NCI-H2171 (cell line): ENCODE measurements around the gene APOBEC3A.
"Not testable (repeated sequence)": the region's sequence is repeated elsewhere in the genome, so short reads cannot be mapped to it uniquely, and the experiment has no call there.

Source experiments
- DNase-seq: peaks from one replicate; lab custom pipeline; 2025; lab: John Stamatoyannopoulos, UW

The APOBEC3A gene

GRCh38 chr22:38943201-38943600, 14.2 kb upstream of the APOBEC3A start:
- no peak for DNase-seq

- no peak for DNase-seq
Observed at GRCh38 chr22:38943882-38944281, 13.5 kb upstream of the APOBEC3A start.

DNA sequence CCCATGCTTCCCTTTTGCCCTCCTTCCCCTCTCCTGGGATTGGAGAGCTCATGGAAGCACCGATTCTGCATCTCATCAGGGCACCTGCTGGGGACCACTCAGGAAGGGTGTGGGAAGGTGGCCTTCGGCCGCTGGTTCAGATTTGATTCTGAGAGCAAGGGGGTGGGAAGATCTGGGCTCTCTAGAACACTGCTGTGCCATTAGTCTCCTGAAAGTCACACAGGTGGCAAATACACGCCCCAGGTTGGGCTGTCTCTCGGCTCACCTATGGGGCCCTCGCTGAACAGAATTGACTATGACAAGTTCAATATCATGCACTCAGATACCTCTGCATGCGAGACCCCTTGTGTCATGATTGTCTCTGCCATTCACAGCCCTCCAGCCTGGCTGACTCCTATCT, 12.8 kb upstream of the APOBEC3A start:
- no peak for DNase-seq

GRCh38 chr22:38945706-38946338, 11.6 kb upstream of the APOBEC3A start:
- DNase-seq: not testable (repeated sequence)

- no peak for DNase-seq
Observed at GRCh38 chr22:38946771-38947170, 10.6 kb upstream of the APOBEC3A start.

DNA sequence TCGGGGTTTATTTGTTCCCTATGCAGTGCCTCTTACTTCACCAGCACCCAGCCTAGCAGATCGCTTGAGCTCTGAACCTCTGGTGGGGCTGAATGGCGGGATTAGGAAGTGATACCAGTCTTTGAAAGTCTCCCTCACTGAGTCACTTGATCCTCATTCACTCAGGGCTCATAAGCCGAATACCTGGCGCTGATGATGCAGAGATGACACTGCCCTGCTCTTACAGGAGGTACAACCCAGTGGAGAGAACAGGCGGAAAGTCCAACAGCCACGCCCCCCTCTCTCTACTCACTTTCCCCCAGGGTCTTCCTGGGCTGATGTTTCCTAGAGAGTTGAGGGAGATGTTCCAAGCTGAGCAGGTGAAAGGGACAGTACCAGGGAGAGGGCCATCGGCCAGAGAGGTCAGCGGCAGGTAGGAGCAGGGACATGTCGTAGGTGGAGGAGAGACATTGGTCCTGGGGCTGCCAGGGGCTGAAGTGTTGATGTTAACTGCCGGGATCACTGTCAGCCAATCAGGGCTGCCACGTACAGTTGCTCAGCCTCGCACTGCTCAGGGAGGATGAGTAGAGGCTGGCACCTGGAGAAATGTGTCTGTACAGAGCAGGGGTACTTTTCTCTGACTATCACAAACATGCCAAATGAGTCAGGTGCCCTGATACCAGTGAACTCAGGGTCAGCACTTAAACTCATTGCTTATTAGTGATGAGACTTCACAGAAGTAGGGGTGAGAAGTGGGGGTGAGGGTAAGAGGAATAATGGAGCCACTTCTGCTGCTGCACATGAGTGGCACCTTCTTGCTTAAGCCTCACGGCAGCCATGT, 9.9 kb upstream of the APOBEC3A start:
- no peak for DNase-seq

DNA sequence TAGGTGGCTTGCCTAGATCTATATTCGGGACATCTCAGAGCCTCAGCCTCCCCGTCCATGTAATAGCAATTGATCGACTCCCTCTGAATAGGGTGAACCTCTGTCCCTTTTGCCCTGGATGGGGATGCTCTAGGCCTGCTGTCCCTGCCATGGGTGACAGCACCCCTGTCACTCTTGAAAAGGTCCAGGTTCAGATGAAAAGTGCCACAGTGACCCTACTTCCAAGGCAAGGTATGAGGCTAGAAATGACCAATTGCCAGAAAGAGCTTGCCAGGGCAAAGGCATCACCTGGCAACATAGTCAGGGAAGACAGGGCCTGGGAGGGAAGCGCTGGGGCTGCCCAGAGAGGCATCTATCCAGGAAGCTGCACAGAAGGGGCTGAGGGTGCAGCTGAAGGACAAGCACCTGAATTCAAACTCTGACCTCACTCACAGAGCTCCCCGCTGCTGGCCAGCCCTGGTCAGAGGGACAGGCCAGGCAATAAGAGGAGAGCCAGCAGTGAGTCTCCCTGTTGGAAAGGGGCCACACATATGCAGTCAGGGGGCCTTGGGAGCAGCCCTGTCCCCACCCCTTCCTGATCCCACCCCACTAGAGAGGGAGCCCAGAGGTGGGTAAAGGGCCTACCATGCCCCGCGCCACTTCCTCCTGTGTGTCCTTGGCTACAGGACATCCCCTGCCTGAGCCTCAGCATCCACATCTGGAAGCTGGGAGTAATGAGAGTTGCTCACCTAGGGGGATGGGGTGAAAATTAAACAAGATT, 9.0 kb upstream of the APOBEC3A start:
- DNase-seq: no peak

DNA sequence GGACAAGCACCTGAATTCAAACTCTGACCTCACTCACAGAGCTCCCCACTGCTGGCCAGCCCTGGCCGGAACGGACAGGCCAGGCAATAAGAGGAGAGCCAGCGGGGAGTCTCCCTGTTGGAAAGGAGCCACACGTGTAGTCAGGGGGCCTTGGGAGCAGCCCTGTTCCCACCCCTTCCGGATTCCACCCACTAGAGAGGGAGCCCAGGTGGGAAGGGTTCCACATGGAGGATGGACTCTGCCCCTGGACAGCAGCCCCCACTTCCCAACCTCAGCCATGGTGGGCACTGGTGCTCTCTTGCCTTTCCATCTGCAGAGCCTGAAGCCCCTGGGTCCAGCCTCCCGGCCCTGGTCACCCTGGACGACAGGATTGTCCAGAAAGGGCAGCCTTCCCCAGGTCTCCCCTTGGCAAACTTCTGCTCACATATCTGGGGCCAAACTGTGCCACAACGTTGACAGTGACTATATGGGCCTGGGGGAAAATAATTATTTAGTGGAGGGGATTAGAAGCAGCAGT, 7.5 kb upstream of the APOBEC3A start:
- DNase-seq: no peak

- no peak for DNase-seq
Observed at GRCh38 chr22:38950527-38951295, 6.7 kb upstream of the APOBEC3A start.

DNA sequence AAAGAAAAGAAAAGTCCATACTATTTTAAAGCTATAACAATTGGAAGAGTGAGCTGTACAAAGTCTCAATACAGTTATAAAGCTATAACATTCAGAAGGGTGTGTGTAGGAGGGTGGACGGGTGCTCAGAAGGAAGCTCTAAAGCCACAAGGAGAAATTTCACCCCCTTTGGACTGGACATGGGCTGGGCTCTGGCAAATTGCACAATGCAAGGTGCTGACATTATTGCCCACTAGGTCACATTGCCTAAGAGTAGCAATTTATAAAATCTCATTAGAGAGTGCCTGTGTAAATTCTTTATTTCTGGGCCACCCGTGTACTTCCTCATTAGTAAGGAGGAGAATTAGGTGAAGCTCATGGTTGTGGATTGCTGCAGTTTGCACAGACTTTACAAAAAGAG, 5.7 kb upstream of the APOBEC3A start:
- no peak for DNase-seq

GRCh38 chr22:38952281-38952993, 5.0 kb upstream of the APOBEC3A start:
- DNase-seq: no peak

DNA sequence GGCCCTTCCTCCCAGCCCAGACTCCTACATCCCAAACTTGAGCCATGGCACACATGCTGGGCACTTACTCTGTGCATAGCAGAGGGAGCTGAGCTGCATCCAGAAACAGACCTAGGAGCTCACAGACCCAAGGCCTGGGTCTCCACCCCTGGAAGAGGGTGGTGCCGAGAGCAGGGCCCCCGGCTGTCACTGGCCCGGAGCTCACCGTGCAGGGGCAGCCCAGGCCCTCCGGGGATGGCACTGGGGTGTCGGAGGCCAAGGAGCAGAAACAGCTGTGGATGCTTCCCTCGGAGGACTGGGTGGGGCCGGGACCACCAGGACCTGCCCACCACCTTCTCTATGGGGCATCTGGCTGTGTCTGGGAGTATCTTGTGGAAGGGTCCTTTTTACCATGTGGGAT, 4.3 kb upstream of the APOBEC3A start:
- DNase-seq: no peak

- no peak for DNase-seq
Observed at GRCh38 chr22:38953577-38954413, 3.6 kb upstream of the APOBEC3A start.

DNA sequence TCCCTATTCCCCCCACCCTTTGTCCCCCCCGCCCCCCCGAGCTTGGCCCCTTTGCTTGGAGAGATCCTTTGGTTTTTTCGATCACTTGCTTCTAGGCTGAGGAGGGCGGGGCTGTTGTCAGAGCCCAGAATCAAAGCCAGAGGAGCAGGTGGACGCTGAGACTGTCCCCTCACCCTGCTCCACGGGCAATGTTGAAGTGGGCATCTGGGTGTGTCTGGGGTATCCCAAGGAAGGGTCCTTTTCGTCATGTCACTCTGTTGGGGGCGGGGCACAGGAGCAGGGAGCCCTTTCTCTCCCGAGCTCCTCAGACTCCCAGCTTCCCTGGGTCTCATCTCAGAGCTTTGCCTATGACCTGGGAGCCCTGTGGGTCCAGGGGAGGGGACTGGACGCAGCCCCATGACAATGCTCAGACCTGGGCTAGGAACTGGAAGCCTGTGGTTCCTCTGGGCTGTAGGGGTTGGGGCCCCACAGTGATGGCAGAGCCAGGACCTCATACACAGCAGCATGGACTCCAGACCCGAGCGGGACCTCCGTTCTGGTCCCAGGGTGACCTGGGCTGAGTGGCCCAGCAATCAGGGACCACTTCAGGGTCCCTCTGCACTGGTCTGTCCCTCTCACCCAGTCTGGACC, 2.9 kb upstream of the APOBEC3A start:
- DNase-seq: no peak

DNA sequence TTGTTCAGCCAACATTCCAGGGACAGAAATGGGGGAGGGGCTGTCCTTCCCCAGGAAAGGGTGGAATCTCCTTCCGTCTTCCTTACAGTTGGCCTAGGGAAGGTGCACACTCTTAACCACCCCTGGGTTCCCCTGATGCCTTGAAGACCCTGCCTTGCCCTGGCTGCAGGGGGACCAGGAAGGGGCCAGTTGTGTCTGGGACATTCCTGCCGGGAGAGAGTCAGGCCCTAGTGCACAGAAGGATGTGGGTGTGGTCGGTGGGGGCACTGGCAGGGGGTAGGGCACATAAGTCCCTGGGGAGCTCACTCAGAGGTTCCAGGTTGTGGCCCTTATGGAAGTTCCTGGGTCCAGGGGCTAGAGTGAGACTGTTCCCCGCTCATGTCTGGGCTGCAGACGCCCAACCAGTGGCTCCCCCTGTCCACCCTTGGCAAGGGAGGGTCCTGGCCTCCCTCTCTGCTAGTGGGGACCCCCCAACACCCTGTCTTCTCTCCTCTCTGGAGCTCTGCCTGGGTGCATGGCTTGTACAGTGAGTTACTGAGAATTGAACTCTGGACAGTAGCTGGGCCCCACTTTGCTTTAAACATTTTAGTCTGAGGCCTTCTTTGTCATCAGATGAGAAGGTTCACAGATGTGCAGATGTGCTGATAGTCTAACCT, 2.0 kb upstream of the APOBEC3A start:
- no peak for DNase-seq

- no peak for DNase-seq
Observed at GRCh38 chr22:38955926-38956325, 1.5 kb upstream of the APOBEC3A start.

DNA sequence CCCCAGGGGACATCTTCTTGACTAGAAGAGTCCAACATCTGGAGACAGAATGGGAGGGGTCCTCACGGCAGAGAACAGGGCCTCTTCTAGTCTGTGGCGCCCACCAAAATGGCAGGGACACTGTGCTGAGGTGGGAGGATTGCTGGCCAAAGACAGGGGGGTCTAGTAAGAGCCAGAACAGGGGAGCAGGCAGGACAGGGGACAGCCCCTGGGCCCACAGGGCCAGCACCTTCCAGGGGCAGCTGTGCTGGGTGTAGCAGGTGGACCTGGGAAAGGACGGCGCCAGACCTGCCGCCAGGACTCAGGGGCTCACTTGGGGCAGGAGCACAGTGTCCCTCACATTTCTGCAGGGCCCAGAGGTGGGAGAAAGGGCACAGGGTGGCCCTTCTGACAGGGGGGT, 858 bp upstream of the APOBEC3A start:
- DNase-seq: no peak

DNA sequence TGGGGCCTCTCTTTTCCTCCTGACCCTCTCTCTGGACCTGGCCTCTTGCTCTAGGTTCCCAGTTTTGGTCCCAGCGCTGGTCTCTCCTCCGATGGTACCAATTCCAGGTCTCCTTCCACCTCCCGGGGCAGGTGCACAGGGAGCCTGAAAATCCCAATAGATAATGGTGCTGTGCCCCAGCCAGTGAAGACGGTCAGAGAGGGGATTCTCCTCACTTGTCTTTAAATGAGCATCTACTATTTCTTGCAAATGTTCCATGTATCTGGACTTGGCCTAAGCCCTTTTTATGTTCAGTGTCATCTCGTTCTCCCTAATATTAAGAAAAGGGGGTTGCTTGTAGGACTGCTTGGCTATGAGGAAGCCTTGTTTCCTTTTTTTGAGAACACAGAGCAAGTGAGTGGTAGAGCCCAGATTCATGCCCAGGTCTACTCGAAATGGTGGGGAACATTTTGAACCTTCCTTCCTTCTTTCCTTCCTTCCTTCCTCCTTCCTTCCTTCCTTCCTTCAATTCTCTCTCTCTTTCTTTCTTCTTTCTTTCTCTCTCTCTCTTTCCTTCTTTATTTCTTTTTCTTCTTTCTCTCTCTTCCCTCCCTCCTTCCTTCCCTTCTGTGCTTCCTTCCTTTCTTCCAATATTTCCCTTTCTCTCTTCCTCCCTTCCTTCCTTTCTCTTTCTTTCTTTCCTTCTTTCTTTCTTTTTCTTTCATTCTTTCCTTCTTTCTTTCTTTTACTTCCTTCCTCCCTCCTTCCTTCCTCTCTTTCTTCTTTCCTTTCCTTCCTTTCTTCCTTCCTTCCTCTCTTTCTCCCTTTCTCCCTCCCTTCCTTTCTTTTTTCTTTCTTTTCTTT, 620 bp downstream of the APOBEC3A start:
- DNase-seq: no peak

DNA sequence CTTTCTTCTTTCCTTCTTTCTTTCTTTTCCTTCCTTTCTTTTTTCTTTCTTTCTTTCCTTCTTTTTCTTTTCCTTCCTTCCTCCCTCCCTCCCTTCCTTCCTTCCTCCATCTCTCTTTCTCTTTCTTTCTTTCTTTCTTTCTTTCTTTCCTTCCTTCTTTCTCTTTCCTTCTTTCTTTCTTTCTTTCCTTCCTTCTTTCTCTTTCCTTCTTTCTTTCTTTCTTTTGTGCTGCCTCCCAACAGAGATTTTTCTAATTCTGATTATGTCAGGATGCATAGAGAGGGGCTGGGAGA, 1.2 kb downstream of the APOBEC3A start:
- DNase-seq: not testable (repeated sequence)
